Measurements from ENCODE around the gene NRXN3. TPM values are rescaled to one million over a fixed set of nuclear protein-coding genes. Genes with fewer than 3 reads are reported as not detected.

The NRXN3 gene
- total and polyA plus RNA-seq, 2 of the 4 experiments (the other 2 are of a cell fraction): 4.8 to 25.1 TPM

DNA sequence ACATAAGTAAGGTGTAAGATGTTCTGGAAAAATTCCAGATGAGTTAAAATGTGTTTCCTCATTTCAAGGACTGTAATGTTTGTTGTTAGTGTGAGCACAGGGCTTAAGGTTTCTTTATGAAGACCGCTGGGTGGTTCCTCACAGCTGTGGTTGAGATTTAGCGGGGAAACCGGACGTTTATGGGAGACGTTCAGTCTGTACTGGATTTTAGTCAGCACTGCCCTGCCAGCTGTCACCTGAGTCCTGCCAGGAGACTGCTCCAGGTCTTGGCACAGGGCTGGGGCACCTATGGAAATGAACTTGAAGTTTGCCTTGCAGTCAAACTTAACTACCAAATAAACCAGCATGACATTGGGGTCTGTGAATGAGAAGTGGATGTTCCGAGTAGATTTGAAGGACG, 1485.9 kb downstream of the NRXN3 start:
- Histone ChIP-seq H3K27ac (ENCODE audit: insufficient read depth, low read length) (no peak overlapping the region), H2BK20ac (ENCODE audit: low read depth, low read length) (no peak overlapping the region), H2BK120ac (ENCODE audit: low read depth, low read length) (no peak overlapping the region), H3K9ac (ENCODE audit: low read depth, low read length) (no peak overlapping the region), H3K27me3 (ENCODE audit: control insufficient read depth, insufficient read depth, low read length) (no peaks in the 10 kb centered on the region), H2AK5ac (ENCODE audit: low read depth, low read length) (no peak overlapping the region), H3K4me1 (ENCODE audit: control insufficient read depth, insufficient read depth, low read length) (no peaks in the 10 kb centered on the region), H2BK5ac (ENCODE audit: low read depth, low read length, poor library complexity, severe bottlenecking) (no peak overlapping the region), H4K91ac (ENCODE audit: insufficient read depth, low read depth, low read length) (no peak overlapping the region), H3K4me3 (ENCODE audit: insufficient read depth, low read depth, low read length) (no peak overlapping the region), H3K4me2 (ENCODE audit: low read depth, low read length) (no peak overlapping the region), H3K14ac (replicated peaks; ENCODE audit: low read depth, low read length) (no peak overlapping the region), H4K20me1 (ENCODE audit: insufficient read depth, low read length) (no peaks in the 10 kb centered on the region), H3K79me1 (ENCODE audit: low read depth in 1 of 2, low read length in 2 of 2) (no peaks in the 10 kb centered on the region), H3K4ac (ENCODE audit: low read depth, low read length) (no peak overlapping the region), H4K8ac (ENCODE audit: low read depth in 2 of 2, low read length in 2 of 2) (no peak overlapping the region), H2BK15ac (ENCODE audit: low read depth, low read length) (no peak overlapping the region), H2AFZ (replicated peaks; ENCODE audit: low read length, poor library complexity) (no peak overlapping the region), H3K9me1 (ENCODE audit: insufficient read depth, low read length) (no peaks in the 10 kb centered on the region), H3K18ac (ENCODE audit: low read depth, low read length) (no peak overlapping the region), H3K9me3 (ENCODE audit: control insufficient read depth, insufficient read depth, low read length) (no peaks in the 10 kb centered on the region), H2AK9ac (replicated peaks; ENCODE audit: low read depth, low read length, poor library complexity) (no peak overlapping the region), H3K36me3 (ENCODE audit: control insufficient read depth, insufficient read depth, low read length) (no peaks in the 10 kb centered on the region), H3K23ac (ENCODE audit: low read depth, low read length) (no peak overlapping the region), H4K5ac (ENCODE audit: low read depth, low read length) (no peak overlapping the region), H3K56ac (ENCODE audit: extremely low read depth, insufficient read depth, low read length) (no peak overlapping the region)
- ATAC-seq (ENCODE audit: low read depth) (no peak), DNase-seq (no peak)
- no peak for TF ChIP-seq MXI1 (IDR thresholded peaks at IDR 0.05; ENCODE audit: borderline replicate concordance, low read depth, low read length)
- TF ChIP-seq FOS (IDR thresholded peaks at IDR 0.05; ENCODE audit: low read depth, low read length): no peak
- no peak for TF ChIP-seq MAFK (IDR thresholded peaks at IDR 0.05; ENCODE audit: low read depth, low read length)
- TF ChIP-seq RFX5 (IDR thresholded peaks at IDR 0.05; ENCODE audit: low read depth, low read length): no peak
- no peak for TF ChIP-seq POLR2A (IDR thresholded peaks at IDR 0.05; ENCODE audit: low read depth, low read length)
- no peak for TF ChIP-seq CHD1 (IDR thresholded peaks at IDR 0.05; ENCODE audit: low read depth, low read length)
- TF ChIP-seq RCOR1 (IDR thresholded peaks at IDR 0.05; ENCODE audit: insufficient replicate concordance, low read length): no peak
- TF ChIP-seq SMC3 (IDR thresholded peaks at IDR 0.05; ENCODE audit: low read depth, low read length): no peak
- no peak for TF ChIP-seq NFE2L2 (IDR thresholded peaks at IDR 0.05; ENCODE audit: low read depth, low read length)
- no peak for TF ChIP-seq CEBPB (IDR thresholded peaks at IDR 0.05; ENCODE audit: low read depth, low read length)
- TF ChIP-seq BHLHE40 (IDR thresholded peaks at IDR 0.05; ENCODE audit: low read depth, low read length): no peak
- TF ChIP-seq MAZ (IDR thresholded peaks at IDR 0.05; ENCODE audit: borderline replicate concordance, low read depth, low read length): no peak
- TF ChIP-seq, protein P1, sequence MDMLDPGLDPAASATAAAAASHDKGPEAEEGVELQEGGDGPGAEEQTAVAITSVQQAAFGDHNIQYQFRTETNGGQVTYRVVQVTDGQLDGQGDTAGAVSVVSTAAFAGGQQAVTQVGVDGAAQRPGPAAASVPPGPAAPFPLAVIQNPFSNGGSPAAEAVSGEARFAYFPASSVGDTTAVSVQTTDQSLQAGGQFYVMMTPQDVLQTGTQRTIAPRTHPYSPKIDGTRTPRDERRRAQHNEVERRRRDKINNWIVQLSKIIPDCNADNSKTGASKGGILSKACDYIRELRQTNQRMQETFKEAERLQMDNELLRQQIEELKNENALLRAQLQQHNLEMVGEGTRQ (IDR thresholded peaks at IDR 0.05; ENCODE audit: low read depth, low read length): no peak
- TF ChIP-seq, protein P2, sequence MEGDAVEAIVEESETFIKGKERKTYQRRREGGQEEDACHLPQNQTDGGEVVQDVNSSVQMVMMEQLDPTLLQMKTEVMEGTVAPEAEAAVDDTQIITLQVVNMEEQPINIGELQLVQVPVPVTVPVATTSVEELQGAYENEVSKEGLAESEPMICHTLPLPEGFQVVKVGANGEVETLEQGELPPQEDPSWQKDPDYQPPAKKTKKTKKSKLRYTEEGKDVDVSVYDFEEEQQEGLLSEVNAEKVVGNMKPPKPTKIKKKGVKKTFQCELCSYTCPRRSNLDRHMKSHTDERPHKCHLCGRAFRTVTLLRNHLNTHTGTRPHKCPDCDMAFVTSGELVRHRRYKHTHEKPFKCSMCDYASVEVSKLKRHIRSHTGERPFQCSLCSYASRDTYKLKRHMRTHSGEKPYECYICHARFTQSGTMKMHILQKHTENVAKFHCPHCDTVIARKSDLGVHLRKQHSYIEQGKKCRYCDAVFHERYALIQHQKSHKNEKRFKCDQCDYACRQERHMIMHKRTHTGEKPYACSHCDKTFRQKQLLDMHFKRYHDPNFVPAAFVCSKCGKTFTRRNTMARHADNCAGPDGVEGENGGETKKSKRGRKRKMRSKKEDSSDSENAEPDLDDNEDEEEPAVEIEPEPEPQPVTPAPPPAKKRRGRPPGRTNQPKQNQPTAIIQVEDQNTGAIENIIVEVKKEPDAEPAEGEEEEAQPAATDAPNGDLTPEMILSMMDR (conservative IDR thresholded peaks at IDR 0.05; ENCODE audit: low read depth, low read length): no peak
- no peak for TF ChIP-seq RAD21 (IDR thresholded peaks at IDR 0.05; ENCODE audit: low read length)
- TF ChIP-seq, protein P3, sequence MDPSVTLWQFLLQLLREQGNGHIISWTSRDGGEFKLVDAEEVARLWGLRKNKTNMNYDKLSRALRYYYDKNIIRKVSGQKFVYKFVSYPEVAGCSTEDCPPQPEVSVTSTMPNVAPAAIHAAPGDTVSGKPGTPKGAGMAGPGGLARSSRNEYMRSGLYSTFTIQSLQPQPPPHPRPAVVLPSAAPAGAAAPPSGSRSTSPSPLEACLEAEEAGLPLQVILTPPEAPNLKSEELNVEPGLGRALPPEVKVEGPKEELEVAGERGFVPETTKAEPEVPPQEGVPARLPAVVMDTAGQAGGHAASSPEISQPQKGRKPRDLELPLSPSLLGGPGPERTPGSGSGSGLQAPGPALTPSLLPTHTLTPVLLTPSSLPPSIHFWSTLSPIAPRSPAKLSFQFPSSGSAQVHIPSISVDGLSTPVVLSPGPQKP (IDR thresholded peaks at IDR 0.05; ENCODE audit: borderline replicate concordance, low read depth, low read length): no peak
- no TSS peak for BruUV-seq (replicated peaks)
- no CpG with 5 or more reads among the region's 7 CpGs for WGBS, 2 experiments (ENCODE audit: extremely low coverage in 2 of 2, insufficient read length in 1 of 2)
- ChIA-PET CTCF (no interaction called here), POLR2A (ENCODE audit: unreplicated experiment) (no interaction called here)
- intact Hi-C loops (cut with micrococcal nuclease) (no loop called here), in situ Hi-C loops (cut with MboI; ENCODE audit: low sequenced_read_pairs) (no loop called here), dilution Hi-C loops (cut with HindIII; ENCODE audit: low sequenced_read_pairs, unreplicated experiment) (no loop called here)

Measured in IMR-90 (cell line).